Glomerular visceral epithelial cell (primary cell): ENCODE results near the gene LRRC36.

ENCODE experiments used
- DNase-seq: peaks from one replicate; pipeline ENCODE4 v3.0.0-alpha.2; 2016; ENCODE audit errors: extremely low spot score

Gene LRRC36

DNA sequence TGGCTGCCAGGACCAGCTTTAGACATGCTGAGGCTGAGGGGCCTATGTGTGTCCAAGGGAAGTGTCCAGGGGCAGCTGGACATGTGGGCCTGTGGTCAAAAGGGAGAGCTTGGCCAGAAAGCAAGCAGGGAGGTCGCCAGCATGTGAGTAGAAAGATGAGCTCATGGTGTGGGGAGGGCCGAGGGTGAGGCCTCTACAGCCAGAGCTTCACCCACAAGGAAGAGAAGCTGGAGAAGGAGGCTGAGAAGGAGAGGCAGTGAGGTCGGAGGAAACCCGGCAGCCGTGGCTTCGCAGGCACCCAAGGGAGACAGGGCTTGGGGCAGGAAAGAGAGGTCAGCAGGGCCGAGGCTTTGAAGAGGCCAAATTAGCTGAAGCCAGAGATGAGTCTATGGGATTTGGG is 100.3 kb downstream of the LRRC36 start:
- DNase-seq, result peak; percentile 15

DNA sequence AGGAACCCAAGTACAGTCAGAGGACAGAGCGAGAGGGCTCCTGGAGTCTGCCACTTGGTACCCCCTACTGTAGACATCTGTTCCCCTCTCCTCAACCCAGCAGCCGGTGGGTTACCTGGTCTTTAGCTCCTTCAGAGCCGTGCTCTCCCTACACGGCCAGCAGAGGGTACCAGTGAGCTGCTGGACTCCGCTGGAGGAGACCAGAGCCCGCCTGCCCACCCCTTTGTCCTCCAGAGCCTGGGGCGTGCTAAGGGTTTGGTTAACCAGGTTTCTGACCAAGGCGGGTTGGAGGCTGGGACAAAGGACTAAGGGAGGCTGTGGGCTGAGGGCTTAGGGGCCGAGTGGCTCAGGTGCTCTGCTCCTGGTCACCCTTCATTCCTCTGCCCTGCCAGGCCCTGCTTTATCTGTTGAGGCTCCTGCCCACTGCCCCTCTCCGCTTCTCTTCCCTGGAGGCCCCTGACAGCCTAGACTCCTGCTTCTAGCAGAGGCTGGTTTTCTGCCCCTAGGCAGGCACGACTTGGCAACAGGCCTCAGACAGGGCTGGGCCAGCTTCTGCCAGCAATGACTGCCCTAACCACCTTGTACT is 101.6 kb downstream of the LRRC36 start:
- peak; percentile 61 for DNase-seq

DNA sequence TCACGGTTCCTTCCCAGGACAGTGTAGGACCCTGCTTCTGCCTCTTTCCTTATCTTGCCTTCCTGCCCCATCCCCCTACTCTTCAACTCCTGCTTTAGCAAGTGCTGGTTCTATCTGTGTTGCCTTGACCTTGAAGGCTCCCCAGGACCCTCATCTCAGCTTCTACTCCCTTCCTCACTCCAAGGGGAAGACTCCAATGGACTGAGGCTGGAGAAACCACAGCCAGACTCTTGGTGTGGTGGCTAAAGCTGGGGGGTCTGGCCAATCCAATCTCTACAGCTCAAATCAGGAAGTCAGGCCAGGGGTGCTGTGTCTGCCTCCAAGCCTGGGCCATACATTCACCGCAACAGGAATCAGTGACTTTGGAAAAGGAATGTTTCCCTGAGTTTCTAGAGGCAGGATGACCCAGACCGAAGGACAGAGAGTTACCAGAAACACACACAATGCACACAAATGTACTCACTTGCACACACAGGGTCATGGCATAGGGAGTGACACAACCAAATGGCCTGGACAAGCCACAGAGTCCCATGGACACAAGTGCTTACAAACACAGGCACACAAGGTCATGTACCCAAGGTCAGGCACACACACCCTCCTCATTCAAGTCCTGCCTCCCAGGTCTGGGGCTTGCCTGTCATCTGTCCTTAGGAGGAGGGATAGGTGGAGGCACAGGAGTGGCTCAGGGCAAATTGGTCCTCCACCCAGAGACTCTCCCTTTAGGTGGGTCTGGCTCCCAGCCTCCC is 102.6 kb downstream of the LRRC36 start:
- DNase-seq, result no peak

DNA sequence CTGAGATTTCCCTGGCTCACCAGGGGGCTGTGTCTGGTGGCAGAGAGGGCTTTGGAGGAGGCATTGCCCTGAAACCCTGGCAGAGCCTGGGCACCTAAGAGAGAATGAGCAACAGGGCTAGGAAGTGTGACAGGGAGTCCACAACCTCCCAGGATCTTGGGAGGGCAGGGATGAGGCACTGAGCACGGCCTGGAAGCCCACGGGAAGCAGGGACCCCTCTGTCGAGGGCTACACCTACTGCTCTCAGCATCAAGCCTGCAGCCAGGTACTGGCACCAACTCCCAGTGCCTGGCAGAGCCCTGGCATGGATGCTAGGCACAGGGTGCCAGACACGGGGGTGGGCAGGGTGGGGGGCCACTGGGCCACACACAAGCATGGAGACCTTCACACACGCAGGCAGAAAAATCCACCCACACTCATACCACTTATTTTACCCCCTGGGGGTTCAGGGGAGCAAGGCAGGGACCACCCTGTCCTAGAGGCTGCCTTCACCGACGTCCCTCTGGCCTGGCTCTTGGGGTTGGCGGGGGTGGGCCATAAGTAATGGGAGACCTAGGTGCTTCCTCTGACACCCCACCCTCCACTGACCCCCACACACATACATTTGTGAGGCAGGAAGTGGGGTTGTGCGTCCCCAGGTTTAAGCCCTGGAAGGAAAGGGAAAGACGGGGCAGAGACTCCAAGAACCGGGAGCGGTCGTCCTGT is 103.3 kb downstream of the LRRC36 start:
- DNase-seq, result no peak

DNA sequence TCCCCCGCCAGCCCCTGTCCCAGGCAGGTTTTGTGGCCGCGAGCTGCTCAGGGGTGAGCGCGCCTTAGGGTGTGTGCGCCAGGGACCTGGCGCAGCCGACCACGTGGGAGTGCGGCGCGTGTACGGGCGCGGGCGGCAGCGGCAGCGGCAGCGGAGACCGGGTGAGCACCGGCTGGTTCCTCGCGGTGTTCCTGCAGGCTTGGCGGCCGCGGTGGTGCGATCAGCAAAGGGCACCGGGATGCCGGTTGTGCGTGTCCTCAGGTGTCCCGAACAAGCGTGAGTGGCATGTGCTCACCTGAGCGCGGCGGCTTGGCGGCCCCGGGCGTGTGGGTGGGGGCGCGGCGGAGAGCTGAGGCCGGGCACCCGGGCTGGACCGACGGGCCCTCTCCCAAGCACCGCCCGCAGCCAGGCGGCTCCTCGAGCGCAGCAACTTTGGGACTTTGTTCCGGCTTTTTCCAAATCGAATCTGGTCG is 103.9 kb downstream of the LRRC36 start:
- DNase-seq, result no peak

DNA sequence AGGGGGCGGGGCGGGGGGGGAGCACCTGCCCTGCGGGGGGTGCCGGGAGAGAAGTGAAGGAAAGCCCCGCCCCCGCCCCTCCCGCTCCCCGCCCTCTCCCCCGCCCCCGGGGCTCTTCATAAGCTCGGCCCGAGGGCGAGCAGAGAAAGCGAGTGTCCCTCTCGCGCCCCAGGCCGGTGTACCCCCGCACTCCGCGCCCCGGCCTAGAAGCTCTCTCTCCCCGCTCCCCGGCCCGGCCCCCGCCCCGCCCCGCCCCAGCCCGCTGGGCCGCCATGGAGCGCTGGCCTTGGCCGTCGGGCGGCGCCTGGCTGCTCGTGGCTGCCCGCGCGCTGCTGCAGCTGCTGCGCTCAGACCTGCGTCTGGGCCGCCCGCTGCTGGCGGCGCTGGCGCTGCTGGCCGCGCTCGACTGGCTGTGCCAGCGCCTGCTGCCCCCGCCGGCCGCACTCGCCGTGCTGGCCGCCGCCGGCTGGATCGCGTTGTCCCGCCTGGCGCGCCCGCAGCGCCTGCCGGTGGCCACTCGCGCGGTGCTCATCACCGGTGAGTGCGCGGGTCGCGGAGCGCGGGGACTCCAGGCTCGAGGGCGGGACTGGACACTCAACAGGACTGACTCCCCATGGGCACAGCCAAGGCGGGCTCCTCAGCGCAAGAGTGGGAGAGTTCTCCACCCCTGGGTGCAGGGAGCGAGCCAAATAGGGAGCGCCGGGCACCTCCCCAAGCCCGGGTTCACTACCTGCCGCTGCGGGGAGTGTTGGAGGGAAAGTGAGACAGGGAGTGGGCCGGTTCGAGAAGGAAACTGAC is 104.6 kb downstream of the LRRC36 start, which contains the start of gene HSD11B2:
Gene HSD11B2, plus strand, starts transcription at position 145 of the 798 bp plus-strand sequence. Its CDS starts 128 bp downstream, at position 273.
- peak; percentile 67 for DNase-seq

DNA sequence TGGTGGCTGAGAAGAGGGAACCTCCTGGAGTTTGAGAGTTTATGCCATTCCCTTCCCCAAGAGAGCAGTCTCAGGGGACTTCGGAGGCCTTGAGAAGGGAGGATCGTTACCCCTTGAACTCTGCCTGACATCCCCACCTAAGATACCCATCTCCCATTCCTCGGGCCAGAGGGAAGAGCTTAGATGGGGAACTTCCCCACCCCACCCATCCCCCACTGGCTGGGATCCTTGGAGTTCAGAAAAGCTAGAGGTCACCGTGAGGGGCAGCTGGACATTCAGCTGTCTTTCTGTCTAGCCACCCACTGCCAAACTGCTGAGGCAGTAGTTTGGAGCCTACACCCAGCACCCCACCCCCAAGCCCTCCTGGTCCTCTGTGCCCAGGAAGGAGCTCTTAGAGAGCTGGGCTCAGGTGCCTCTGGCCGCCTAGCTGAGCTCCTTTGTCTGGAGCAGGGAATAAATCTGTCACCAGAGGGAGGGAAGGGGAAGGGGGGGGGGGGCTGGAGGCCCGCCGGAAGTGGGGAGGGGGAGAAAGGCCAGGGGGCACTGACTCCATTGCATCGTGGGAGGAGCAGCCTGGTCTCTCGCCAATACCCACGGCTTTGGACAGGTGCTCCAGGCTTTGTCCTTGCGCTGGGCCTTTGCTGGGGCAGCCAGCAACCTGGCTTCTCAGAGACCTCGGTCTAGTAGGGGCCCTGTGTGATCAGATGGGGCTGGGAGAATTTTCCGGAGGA is 105.3 kb downstream of the LRRC36 start:
- no peak for DNase-seq

DNA sequence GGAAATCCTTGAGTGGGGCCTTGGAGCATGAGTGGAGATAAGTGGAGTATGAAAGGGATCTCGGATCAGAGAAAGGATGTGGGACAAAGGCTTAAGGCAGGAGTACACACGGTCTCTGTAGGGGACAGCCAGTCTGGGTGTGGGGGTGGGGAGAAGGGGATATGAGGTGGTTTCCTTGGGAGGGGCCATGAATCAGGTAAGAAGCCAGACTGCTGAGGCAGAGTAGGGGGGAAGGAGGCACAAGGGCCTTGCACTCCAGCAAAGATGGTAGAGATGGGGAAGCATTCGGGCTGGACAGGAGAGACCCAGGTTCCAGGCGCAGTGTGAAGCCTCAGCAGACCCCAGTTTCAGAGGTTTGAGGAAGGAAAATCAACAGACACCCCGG is 105.9 kb downstream of the LRRC36 start:
- DNase-seq, result no peak

DNA sequence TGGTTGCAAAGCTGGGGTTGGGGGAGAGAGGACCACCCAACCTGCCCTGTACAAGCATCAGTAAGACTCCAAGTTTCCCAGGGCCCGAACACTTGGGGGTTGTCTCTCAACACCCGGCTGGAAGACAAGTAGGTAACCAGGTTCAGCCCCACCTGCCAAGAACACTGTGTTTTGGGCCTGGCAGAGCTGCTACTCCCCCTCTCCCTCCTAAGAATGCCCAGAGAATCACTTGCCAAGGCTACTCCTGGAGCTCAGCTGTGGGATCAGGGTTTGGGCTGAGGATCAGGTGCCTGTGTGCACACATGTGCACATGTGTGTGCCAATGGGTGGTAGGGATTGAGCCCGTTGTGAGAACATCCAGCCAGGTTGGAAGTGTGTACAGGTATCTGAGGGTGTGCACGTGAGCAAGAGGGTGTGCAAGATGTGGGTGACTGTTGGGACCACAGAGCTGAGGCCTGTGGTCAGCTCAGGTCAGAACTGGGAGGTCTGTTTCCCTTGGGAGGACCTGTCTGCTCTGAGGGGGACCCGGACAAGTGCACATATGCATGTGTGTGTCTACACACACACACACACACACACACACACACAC is 106.6 kb downstream of the LRRC36 start:
- DNase-seq, result no peak
